Natural killer cell treated with Interleukin-12 subunit alpha and Interleukin-12 subunit beta and Interleukin-15 and Interleukin-18, amount 100 ng/mL, for 72 hours (primary cell): ENCODE data around the gene RGS12. TPM values are rescaled to one million over a fixed set of nuclear protein-coding genes. Genes with fewer than 3 reads are reported as not detected.
"Not testable (repeated sequence)": the region's sequence is repeated elsewhere in the genome, so short reads cannot be mapped to it uniquely, and the experiment has no call there.

Experiments
- ATAC-seq, 2 donors: fragments of 150-1000 bp; cut with Tn5 transposase in 1 of 2; sonication (Bioruptor Pico), chemical (Tn5 transposase) in 1 of 2; 2 replicates each; pipeline ENCODE4 v1.10.0; 2021
- DNase-seq: peaks from one replicate; pipeline ENCODE4 v3.0.0; 2022; ENCODE audit warnings: low spot score
- H3K27ac Mint-ChIP-seq, 2 donors: 1 replicate in 1 of 2; 2 replicates in 1 of 2; pipeline ENCODE4 v1.8.0; 2022; ENCODE audit warnings: mixed read lengths in 2 of 2, mild to moderate bottlenecking in 1 of 2, moderate library complexity in 1 of 2
- H3K27me3 Mint-ChIP-seq, 2 donors: 1 replicate in 1 of 2; 2 replicates in 1 of 2; pipeline ENCODE4 v1.8.0; 2022; ENCODE audit warnings: mixed read lengths in 2 of 2
- H3K36me3 Mint-ChIP-seq: one replicate; pipeline ENCODE4 v1.8.0; 2022; ENCODE audit warnings: mixed read lengths
- H3K4me1 Mint-ChIP-seq, 2 donors: 1 replicate in 1 of 2; 2 replicates in 1 of 2; pipeline ENCODE4 v1.8.0; 2022; ENCODE audit warnings: low read depth in 2 of 2, mixed read lengths in 2 of 2, mild to moderate bottlenecking in 1 of 2
- H3K4me3 Mint-ChIP-seq: one replicate; pipeline ENCODE4 v1.8.0; 2022; ENCODE audit warnings: mixed read lengths
- H3K9me3 Mint-ChIP-seq: 2 replicates; pipeline ENCODE4 v1.8.0; 2022; ENCODE audit warnings: mixed read lengths
- total RNA-seq, 2 donors: library from RNA; stranded (reverse); gene quantifications; one replicate each; pipeline ENCODE4 v1.2.3, GENCODE V29; 2022

Gene RGS12
- total RNA-seq, 2 donors from 2014 or later = 1.9 to 7.0 TPM

DNA sequence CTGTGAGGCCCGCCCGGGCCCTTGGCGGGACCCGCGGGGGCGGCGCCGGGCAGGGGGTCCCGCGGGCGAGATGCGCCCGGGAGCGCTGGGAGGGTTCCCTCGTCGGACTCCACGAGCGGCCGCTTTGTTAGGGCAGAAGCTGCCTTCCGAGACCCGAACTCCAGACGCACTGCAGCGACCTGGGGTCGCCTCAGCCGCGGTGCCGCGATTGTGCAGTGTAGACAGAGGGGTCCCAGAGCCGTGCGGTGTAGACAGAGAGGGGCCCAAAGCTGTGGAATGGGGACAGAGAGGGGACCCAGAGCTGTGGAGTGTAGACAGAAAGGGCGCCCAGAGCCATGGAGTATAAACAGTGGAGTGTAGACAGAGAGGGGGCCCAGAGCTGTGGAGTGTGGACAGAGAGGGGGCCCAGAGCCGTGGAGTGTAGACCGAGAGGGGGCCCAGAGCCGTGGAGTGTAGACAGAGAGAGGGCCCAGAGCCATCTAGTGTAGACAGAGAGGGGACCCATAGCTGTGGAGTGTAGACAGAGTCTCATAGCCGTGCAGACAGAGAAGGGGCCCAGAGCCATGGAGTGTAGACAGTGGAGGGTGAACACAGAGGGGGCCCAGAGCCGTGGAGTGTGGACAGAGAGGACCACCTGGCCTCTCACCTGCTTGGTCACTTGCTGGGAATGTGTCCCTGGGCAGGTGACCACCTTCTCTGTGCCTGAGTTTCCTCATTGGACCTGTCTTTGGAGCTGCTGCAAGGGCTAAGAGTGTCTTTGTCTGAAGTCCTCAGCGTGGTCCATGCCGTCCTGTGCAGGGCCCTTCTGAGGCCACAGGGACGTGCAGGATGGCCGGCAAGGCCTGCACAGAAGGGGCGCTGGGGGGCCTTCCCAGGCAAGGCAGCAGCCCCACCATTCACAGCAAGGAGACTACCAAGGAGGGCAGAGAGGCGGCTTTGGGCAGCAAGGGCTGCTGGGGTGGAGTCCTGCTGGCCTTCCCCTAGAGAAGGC is 875 bp downstream of the RGS12 start:
- no peak for DNase-seq
- H3K4me1 Mint-ChIP-seq = peaks cover 13 to 14% of the 10 kb centered on the region in 2 donors
- no peak overlapping the region for H3K27ac Mint-ChIP-seq
- ATAC-seq = no peak
- H3K9me3 Mint-ChIP-seq = no peaks in the 10 kb centered on the region
- H3K4me3 Mint-ChIP-seq = peak overlapping the region; percentile 64
- H3K27me3 Mint-ChIP-seq = peaks cover 0 to 7% of the 10 kb centered on the region in 2 donors
- H3K36me3 Mint-ChIP-seq = no peaks in the 10 kb centered on the region

- no peaks in the 10 kb centered on the region for H3K36me3 Mint-ChIP-seq
- no peaks in the 10 kb centered on the region for H3K9me3 Mint-ChIP-seq
- no peak overlapping the region for H3K27ac Mint-ChIP-seq
- peaks cover 13 to 14% of the 10 kb centered on the region in 2 donors for H3K4me1 Mint-ChIP-seq
- peaks cover 0 to 4% of the 10 kb centered on the region in 2 donors for H3K27me3 Mint-ChIP-seq
- no peak for ATAC-seq
- no peak for DNase-seq
- no peak overlapping the region for H3K4me3 Mint-ChIP-seq
Observed at GRCh38 chr4:3294401-3295241, 1.8 kb downstream of the RGS12 start.

GRCh38 chr4:3295837-3296624 is 3.2 kb downstream of the RGS12 start:
- Mint-ChIP-seq H3K36me3 (no peaks in the 10 kb centered on the region), H3K27ac (no peak overlapping the region), H3K9me3 (no peaks in the 10 kb centered on the region), H3K27me3 (peaks cover 0 to 4% of the 10 kb centered on the region in 2 donors), H3K4me3 (no peak overlapping the region), H3K4me1 (peaks cover 13 to 15% of the 10 kb centered on the region in 2 donors)
- ATAC-seq (no peak), DNase-seq (no peak)

DNA sequence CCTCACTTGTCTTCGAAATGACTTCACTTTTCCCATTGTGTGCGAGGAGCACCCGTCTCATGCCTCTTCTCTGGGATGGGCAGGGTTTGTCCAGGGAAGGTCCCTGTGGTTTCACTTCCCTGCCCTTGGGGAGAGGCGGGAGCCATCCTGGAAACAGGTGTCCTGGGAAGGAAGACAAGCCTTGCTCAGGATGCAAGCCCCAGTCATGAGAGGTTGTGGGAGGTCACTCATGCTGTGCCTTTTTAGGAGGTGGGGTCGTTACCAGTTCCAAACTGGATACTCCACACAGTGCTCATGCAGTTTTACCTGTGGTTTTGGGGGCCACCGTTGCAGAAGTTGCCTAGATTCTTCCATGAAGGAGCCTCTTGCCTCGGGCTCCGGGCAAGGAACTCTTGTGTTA is 3.8 kb downstream of the RGS12 start:
- H3K36me3 Mint-ChIP-seq = no peaks in the 10 kb centered on the region
- H3K9me3 Mint-ChIP-seq = no peaks in the 10 kb centered on the region
- no peak overlapping the region for H3K4me3 Mint-ChIP-seq
- H3K4me1 Mint-ChIP-seq = peaks cover 17% of the 10 kb centered on the region in 2 donors
- peaks cover 0 to under 1% of the 10 kb centered on the region in 2 donors for H3K27me3 Mint-ChIP-seq
- DNase-seq = no peak
- ATAC-seq = no peak
- H3K27ac Mint-ChIP-seq = no peak overlapping the region

- Mint-ChIP-seq H3K9me3 (no peaks in the 10 kb centered on the region), H3K36me3 (no peaks in the 10 kb centered on the region), H3K27ac (no peak overlapping the region), H3K4me3 (no peak overlapping the region), H3K27me3 (peaks cover 0 to under 1% of the 10 kb centered on the region in 2 donors), H3K4me1 (peaks cover 19% of the 10 kb centered on the region in 2 donors)
- no peak for ATAC-seq
- DNase-seq = no peak
Observed at GRCh38 chr4:3297066-3297859, 4.4 kb downstream of the RGS12 start.

DNA sequence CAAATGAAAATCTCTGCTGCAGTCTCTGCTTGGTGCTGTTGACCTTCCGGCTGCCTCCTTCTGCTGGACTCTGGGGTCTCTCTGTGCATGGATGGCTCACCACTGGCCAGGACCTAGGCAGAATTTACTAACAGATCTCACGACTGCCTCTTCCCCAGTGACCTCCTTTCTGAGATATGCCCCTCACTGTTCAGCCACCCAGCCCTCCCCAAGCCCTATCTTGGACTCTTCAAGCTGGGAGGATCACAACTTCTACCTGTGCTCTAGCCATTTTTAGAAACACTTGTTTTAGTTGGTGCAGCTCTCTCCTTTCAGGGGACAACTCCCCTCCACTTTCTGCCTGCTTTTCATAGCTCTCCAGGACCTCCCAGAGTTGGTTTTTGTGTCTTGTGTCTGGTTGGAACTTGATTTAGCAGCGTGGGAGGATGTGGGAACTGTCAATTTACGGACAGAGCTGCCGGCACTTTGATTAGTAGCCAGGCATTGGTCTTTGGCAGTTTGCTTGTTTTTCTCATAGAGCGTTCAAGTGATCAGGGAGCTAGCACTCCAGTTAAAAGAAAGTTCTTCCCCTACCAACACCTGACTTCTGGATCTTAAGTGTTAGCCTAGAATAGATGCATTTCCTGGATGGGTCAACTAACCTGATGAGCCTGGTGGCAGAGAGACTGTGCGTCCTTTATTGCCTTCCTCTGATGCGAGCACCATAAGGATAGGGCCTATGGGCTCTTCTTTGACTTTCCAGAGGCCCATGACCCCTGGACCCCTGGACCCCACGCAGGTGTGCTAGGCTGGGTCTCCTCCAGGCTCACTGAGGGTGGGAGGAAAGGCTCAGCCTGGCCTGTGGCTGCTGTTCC is 6.5 kb downstream of the RGS12 start:
- H3K4me1 Mint-ChIP-seq = peaks cover 25 to 30% of the 10 kb centered on the region in 2 donors
- H3K36me3 Mint-ChIP-seq = no peaks in the 10 kb centered on the region
- no peak overlapping the region for H3K4me3 Mint-ChIP-seq
- DNase-seq (no peak), ATAC-seq (no peak)
- peaks cover 5 to 7% of the 10 kb centered on the region in 2 donors for H3K27me3 Mint-ChIP-seq
- H3K9me3 Mint-ChIP-seq = no peaks in the 10 kb centered on the region
- no peak overlapping the region for H3K27ac Mint-ChIP-seq

GRCh38 chr4:3299976-3300671 is 7.3 kb downstream of the RGS12 start:
- Mint-ChIP-seq H3K4me3 (no peak overlapping the region), H3K27ac (no peak overlapping the region), H3K9me3 (no peaks in the 10 kb centered on the region), H3K27me3 (peaks cover 5 to 7% of the 10 kb centered on the region in 2 donors), H3K36me3 (no peaks in the 10 kb centered on the region), H3K4me1 (peaks cover 25 to 30% of the 10 kb centered on the region in 2 donors)
- ATAC-seq (no peak), DNase-seq (no peak)

DNA sequence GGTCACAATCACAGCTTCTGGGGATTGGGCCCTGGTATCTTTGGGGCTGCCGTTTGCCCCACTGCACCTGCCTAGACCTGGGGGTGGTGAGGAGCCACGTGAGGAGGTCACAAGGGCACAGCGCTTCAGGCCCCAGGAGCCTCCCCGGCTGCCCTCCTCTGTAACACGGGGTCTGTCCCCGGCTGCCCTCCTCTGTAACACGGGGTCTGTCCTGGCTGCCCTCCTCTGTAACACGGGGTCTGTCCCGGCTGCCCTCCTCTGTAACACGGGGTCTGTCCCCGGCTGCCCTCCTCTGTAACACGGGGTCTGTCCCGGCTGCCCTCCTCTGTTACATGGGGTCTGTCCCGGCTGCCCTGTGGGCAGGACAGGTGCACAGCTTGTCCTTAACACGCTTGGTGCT is 8.1 kb downstream of the RGS12 start:
- H3K4me3 Mint-ChIP-seq, H3K36me3 Mint-ChIP-seq, H3K9me3 Mint-ChIP-seq, ATAC-seq, H3K27me3 Mint-ChIP-seq, DNase-seq: not testable (repeated sequence)
- H3K4me1 Mint-ChIP-seq = peaks cover 25 to 30% of the 10 kb centered on the region in 2 donors
- H3K27ac Mint-ChIP-seq = peak overlapping the region in 1 of 2 donors; percentile 78

DNA sequence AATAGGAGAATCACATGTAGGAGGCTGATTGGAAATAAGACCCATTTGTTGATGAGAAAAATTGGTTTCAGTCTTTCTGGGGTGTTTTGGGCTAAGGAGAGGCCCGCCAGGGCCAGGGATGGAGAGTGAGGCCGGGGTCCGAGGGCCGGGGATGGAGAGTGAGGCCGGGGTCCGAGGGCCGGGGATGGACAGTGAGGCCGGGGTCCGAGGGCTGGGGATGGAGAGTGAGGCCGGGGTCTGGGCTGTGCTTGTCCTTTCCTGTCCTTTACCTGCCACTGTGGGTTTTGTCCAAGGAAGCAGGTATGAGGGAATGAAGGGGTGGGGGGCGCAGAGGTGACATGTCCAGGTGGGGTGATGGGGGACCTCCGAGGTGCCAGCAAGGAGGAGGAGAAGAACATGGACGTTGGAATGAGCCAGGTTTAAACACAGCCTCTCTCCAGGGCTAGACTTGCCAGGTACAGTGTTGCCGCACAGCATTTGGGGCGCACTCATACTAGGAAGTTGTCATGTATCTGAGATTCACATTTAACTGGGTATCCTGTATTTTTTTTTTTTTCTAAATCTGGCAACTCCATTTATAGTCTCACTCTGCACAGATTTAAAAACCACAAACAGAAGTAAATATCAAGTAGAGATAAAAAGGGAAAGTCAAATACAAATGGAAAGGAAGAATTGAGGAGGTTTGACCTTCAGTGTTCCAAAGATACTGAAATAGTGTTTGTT is 8.8 kb downstream of the RGS12 start:
- Mint-ChIP-seq H3K36me3 (no peaks in the 10 kb centered on the region), H3K27ac (peak overlapping the region in 1 of 2 donors; percentile 78), H3K4me1 (peaks cover 25 to 30% of the 10 kb centered on the region in 2 donors), H3K9me3 (no peaks in the 10 kb centered on the region), H3K4me3 (peak overlapping the region; percentile 70), H3K27me3 (peaks cover 5 to 7% of the 10 kb centered on the region in 2 donors)
- DNase-seq (no peak), ATAC-seq (no peak)

DNA sequence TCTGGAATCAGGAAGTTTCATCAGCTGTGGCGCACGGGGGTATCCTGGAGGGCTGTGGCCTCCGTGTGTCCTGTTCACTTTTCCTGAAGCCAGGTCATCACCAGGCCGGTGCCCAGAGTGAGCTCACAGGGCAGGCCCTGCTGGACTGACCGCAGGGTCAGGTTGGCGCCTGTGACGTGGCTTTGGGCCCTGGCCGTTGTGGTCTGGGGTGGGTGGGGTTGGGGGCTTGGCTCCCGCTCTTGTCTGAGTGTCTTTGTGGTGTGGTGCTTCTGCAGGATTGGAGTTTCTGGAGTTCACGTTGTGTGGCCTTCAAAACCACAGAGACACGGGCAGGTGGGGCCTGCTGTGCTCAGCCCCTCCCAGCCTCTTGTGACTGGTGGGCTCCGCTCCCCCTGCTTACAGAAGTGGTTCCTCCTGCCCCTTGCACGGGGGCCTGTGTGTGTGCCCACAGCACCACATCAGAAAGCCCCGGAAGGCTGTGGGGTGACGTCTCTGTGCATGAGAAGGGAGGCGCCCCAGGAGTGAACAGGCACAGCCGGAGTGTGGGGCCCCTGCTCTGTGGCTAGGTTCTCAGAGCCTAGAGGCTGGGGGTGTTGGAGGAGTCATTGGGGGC is 9.5 kb downstream of the RGS12 start:
- Mint-ChIP-seq H3K36me3 (no peaks in the 10 kb centered on the region), H3K4me1 (peaks cover 25 to 30% of the 10 kb centered on the region in 2 donors), H3K27ac (peak overlapping the region; percentile 62 to 78), H3K9me3 (no peaks in the 10 kb centered on the region), H3K4me3 (peak overlapping the region; percentile 70), H3K27me3 (peaks cover 5 to 7% of the 10 kb centered on the region in 2 donors)
- ATAC-seq (peak; percentile 73 to 74), DNase-seq (no peak)
